SU-DHL-6 (cell line): ENCODE measurements around the gene TP53BP2.

ENCODE experiments used
- H2AFZ ChIP-seq: fragments of 200-600 bp; sonication (generic); 2 replicates; pipeline ENCODE4 v1.6.1; 2014; ENCODE audit warnings: low read depth, mild to moderate bottlenecking, moderate library complexity, mixed read lengths, antibody characterized with exemption, low read length; ENCODE audit not compliant: severe bottlenecking
- H3F3A ChIP-seq: fragments of 200-600 bp; shearing (Covaris generic); 2 replicates; pipeline ENCODE4 v1.6.0; 2016; ENCODE audit warnings: antibody characterized with exemption, mild to moderate bottlenecking; ENCODE audit not compliant: insufficient read depth
- H3K27ac ChIP-seq: fragments of 200-600 bp; sonication (generic); 2 replicates; pipeline ENCODE4 v1.5.1; 2016; ENCODE audit warnings: low read depth, mild to moderate bottlenecking, low read length, moderate library complexity, mixed read lengths
- H3K27me3 ChIP-seq: fragments of 200-600 bp; sonication (generic), shearing (Covaris generic); 2 replicates; pipeline ENCODE4 v1.6.0; 2014; ENCODE audit warnings: mild to moderate bottlenecking, low read length
- H3K36me3 ChIP-seq: fragments of 200-600 bp; sonication (generic); 2 replicates; pipeline ENCODE4 v1.6.1; 2014; ENCODE audit warnings: mild to moderate bottlenecking, low read length, mixed read lengths
- H3K4me2 ChIP-seq: fragments of 300-600, 200-600 bp; shearing (Covaris generic), sonication (generic); 2 replicates; pipeline ENCODE4 v1.6.0; 2014; ENCODE audit warnings: low read length, low read depth, mild to moderate bottlenecking; ENCODE audit not compliant: poor library complexity, severe bottlenecking
- H3K4me3 ChIP-seq: fragments of 200-600 bp; sonication (generic); 2 replicates; pipeline ENCODE4 v1.5.1; 2014; ENCODE audit warnings: antibody characterized with exemption, low read length, mild to moderate bottlenecking, mixed read lengths; ENCODE audit not compliant: insufficient read depth, poor library complexity, severe bottlenecking
- H3K79me2 ChIP-seq: fragments of 200-600 bp; sonication (generic); 2 replicates; pipeline ENCODE4 v1.6.1; 2014; ENCODE audit warnings: mild to moderate bottlenecking, low read length, moderate library complexity; ENCODE audit not compliant: insufficient read depth
- H3K9ac ChIP-seq: fragments of 200-600 bp; sonication (generic); 2 replicates; pipeline ENCODE4 v1.7.0; 2014; ENCODE audit warnings: mild to moderate bottlenecking, low read length
- H3K9me2 ChIP-seq: fragments of 200-600 bp; sonication (generic); replicated peaks from 2 replicates; pipeline ENCODE4 v1.6.1; 2014; ENCODE audit warnings: low read length; ENCODE audit not compliant: insufficient read depth
- H3K9me3 ChIP-seq: fragments of 200-600 bp; sonication (generic); 2 replicates; pipeline ENCODE4 v1.6.1; 2014; ENCODE audit warnings: low read length, mixed read lengths; ENCODE audit not compliant: insufficient read depth
- H4K20me1 ChIP-seq: fragments of 200-600 bp; sonication (generic); 2 replicates; pipeline ENCODE4 v1.6.1; 2014; ENCODE audit warnings: low read depth, mild to moderate bottlenecking, antibody characterized with exemption, low read length, moderate library complexity, mixed read lengths
- CTCF ChIP-seq: fragments of 200-600 bp; sonication (generic); IDR thresholded peaks from one replicate; pipeline ENCODE4 v1.5.1; 2017; ENCODE audit warnings: antibody characterized with exemption, mild to moderate bottlenecking, low read length, moderate library complexity; ENCODE audit not compliant: insufficient read depth, poor library complexity, severe bottlenecking
- EZH2phosphoT487 ChIP-seq: fragments of 200-600 bp; sonication (generic), shearing (Covaris generic); conservative IDR thresholded peaks from 2 replicates; pipeline ENCODE4 v1.6.1; 2018; ENCODE audit warnings: mild to moderate bottlenecking, antibody characterized with exemption, low read length, moderate library complexity, mixed read lengths

TP53BP2 gene

GRCh38 chr1:223824287-223824686, 21.5 kb downstream of the TP53BP2 start:
- TF ChIP-seq EZH2phosphoT487 (no peak), CTCF (no peak)
- Histone ChIP-seq H3K4me2 (no peak overlapping the region), H3K79me2 (no peaks in the 10 kb centered on the region; the same call in 1 of the 2 replicates)

GRCh38 chr1:223820971-223821370, 24.8 kb downstream of the TP53BP2 start:
- no peaks in the 10 kb centered on the region; the same call in 1 of the 2 replicates for H3K79me2 ChIP-seq
- peaks cover 5% of the 10 kb centered on the region; the same call in 1 of the 2 replicates for H4K20me1 ChIP-seq
- no peak overlapping the region for H3K4me3 ChIP-seq

More at GRCh38 chr1:223824287-223824686, 21.5 kb downstream of the TP53BP2 start:
- Histone ChIP-seq H3K9me2 (no peaks in the 10 kb centered on the region), H3K9ac (no peak overlapping the region), H3K9me3 (no peaks in the 10 kb centered on the region), H3K4me3 (no peak overlapping the region), H2AFZ (no peak overlapping the region), H4K20me1 (peaks cover 5% of the 10 kb centered on the region; the same call in 1 of the 2 replicates), H3F3A (no peaks in the 10 kb centered on the region), H3K36me3 (no peaks in the 10 kb centered on the region), H3K27me3 (no peaks in the 10 kb centered on the region), H3K27ac (no peak overlapping the region)

GRCh38 chr1:223820515-223820858, 25.3 kb downstream of the TP53BP2 start:
- Histone ChIP-seq H2AFZ (no peak overlapping the region), H3K36me3 (no peaks in the 10 kb centered on the region), H3K4me2 (no peak overlapping the region), H4K20me1 (peaks cover 5% of the 10 kb centered on the region; the same call in 1 of the 2 replicates), H3K9ac (no peak overlapping the region), H3K9me3 (no peaks in the 10 kb centered on the region), H3K4me3 (no peak overlapping the region), H3K27ac (no peak overlapping the region), H3K27me3 (no peaks in the 10 kb centered on the region), H3K79me2 (no peaks in the 10 kb centered on the region; the same call in 1 of the 2 replicates), H3K9me2 (no peaks in the 10 kb centered on the region), H3F3A (no peaks in the 10 kb centered on the region)
- no peak for TF ChIP-seq CTCF
- TF ChIP-seq EZH2phosphoT487, result no peak

More at GRCh38 chr1:223820971-223821370, 24.8 kb downstream of the TP53BP2 start:
- Histone ChIP-seq H3F3A (no peaks in the 10 kb centered on the region), H3K36me3 (no peaks in the 10 kb centered on the region), H3K27me3 (no peaks in the 10 kb centered on the region), H3K9ac (no peak overlapping the region), H2AFZ (no peak overlapping the region), H3K27ac (no peak overlapping the region), H3K4me2 (no peak overlapping the region), H3K9me3 (no peaks in the 10 kb centered on the region), H3K9me2 (no peaks in the 10 kb centered on the region)
- TF ChIP-seq CTCF (no peak), EZH2phosphoT487 (no peak)
